GM19240 (cell line): ENCODE data around the gene POMGNT2.
"Not testable (repeated sequence)": the region's sequence is repeated elsewhere in the genome, so short reads cannot be mapped to it uniquely, and the experiment has no call there.

ENCODE experiments used
- DNase-seq: peaks from one replicate; pipeline ENCODE4 v3.0.0; 2011; ENCODE audit warnings: low spot score; ENCODE audit not compliant: insufficient read length

POMGNT2 gene

GRCh38 chr3:43075904-43076661 lies 29.8 kb downstream of the POMGNT2 start:
- no peak for DNase-seq

- no peak for DNase-seq
Observed at GRCh38 chr3:43074901-43075689, 30.8 kb downstream of the POMGNT2 start.

DNA sequence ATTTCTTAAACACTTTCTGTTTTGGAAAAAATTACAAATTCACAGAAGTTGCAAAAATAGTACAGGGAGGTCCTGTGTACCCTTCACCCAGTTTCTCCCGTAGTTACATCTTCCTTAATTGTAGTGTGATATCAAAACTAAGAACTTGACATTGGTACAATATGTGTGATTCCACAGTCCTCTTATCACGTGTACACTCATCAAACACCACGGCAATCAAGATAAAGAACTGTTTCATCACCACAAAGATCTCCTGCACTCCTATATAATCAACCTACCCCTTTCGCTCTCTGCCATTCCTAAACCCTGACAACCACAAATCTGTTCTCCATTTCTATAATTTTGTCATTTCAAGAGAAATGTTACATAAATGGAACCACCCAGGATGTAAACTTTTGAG lies 31.4 kb downstream of the POMGNT2 start:
- DNase-seq, result no peak

- DNase-seq, result no peak
Observed at GRCh38 chr3:43073836-43074220, 32.1 kb downstream of the POMGNT2 start.

- DNase-seq, result no peak
Observed at GRCh38 chr3:43073116-43073835, 32.6 kb downstream of the POMGNT2 start.

GRCh38 chr3:43072361-43072760 lies 33.5 kb downstream of the POMGNT2 start:
- no peak for DNase-seq

- peak; percentile 10 for DNase-seq
Observed at GRCh38 chr3:43071313-43071893, 34.5 kb downstream of the POMGNT2 start.

DNA sequence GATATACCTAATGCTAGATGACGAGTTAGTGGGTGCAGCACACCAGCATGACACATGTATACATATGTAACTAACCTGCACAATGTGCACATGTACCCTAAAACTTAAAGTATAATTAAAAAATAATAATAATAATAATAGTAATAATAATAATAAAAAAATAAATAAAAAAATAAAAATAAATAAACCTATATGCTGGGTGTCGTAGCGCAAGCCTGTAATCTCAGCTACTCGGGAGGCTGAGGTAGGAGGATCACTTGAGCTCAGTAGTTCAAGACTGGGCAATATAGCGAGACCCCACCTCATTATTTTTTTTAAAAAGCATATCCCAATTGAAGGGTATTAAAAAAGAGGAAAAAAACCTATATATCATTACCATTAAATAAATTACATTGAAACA lies 35.2 kb downstream of the POMGNT2 start:
- DNase-seq, result not testable (repeated sequence)

- no peak for DNase-seq
Observed at GRCh38 chr3:43063114-43063513, 42.8 kb downstream of the POMGNT2 start.

- DNase-seq, result no peak
Observed at GRCh38 chr3:43062564-43063040, 43.3 kb downstream of the POMGNT2 start.

DNA sequence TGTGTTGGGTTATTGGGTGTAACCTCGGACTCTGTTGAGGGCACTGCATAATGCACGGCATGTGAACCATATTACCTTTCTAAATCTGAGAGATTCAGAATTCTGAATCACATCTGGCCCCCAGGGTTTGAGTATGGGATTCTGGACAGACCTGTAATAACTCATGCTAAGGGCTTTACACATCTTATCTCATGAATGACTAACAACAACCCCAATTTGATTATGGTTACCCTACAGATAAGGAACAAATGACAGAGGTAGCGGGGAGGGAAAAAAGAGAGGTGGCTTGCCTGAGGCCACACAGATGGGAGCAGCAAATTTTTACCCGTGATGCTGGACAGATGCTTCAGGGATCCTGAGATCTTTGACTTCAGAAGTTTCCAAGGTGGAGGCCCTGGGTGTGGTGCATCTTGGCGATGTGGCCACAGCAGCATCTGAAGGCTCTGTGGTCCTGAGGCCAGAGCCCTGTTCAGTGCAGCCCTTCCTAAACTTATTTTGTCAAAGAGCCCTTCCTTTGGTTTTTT lies 43.8 kb downstream of the POMGNT2 start:
- no peak for DNase-seq

DNA sequence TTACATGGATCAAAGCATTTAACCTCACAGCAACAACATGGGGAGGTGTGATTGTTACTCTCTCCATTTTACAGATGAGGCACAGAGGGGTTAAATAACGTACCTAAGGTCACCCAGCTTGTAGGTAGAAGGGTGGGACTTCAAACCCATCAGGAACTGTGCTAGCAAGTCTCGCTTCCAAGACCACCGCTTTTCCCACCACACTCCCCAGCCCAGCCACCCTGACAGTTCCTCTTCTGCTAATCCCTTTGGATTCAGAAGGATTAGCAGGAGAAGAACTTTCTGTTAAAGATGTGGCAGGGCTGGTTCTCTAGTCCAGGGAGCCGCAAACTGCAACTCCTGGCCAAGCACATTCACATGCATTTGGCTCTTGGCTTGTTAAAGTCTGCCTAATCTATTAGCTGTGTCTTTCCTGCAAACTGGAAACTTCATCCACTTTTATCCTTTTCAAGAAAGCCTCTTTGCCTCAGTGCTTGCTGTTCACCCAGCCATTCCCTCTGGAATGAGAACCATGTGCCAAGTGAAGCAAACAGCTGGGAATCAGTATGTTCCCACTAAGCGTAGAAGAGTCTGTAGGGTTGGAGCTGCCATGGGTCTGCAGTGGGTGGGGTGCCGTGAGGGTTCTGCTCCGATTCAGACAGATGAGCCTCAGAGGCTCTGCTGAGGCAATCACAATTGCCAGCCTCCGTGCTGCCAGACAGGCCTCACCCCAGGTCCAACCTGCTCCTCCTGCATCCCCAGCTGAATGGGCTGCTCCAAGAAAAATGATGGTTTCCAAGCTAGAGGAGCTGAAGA lies 44.6 kb downstream of the POMGNT2 start:
- no peak for DNase-seq

- no peak for DNase-seq
Observed at GRCh38 chr3:43059456-43059855, 46.4 kb downstream of the POMGNT2 start.

DNA sequence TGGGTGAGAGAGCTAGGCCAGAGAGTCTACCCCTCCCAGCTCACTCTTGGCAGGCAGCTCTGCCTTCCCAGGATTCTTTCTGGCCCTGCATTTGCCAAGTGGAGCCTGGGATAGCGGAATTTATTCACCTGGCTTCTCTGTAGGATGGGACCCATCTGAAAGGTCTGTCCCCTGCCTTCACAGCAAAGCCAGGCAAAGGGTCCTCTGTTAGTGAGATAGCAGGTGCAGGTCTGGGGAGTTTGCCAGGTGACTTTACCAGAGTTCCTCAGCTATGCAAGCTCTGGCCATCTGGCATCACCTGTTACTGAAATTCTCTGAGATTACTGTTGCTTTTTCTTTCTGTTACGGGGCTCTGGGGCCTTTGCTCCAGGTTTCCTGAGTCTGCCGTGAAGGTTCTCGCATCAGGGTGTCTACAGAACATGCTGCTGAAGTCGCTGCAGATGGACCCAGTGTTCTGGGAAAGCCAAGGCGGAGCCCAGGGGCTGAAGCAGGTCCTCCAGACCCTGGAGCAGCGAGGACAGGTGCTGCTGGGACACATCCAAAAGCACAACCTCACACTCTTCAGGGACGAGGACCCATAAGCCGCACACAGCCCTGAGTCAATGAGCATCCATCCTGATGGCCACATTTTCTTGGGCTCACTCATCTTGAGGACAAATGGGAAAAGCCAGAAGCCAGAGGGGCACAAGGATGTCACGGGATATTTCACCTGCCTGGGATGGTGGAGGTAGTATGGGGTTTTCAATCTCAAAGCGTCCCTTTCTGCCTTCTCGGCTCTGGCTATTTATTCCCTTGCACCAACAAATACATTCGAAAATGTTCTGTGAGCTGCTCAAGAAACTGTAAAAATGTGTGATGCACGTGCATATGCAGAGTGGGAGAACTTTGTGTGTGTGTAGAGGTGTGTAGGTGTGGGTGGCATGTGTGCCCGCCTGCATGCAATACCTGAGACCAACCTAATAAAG lies 49.8 kb downstream of the POMGNT2 start:
- DNase-seq, result no peak

GRCh38 chr3:43055393-43055792 lies 50.5 kb downstream of the POMGNT2 start:
- DNase-seq, result no peak

GRCh38 chr3:43054754-43055153 lies 51.1 kb downstream of the POMGNT2 start:
- DNase-seq, result no peak

GRCh38 chr3:43053291-43053690 lies 52.6 kb downstream of the POMGNT2 start:
- DNase-seq, result no peak

DNA sequence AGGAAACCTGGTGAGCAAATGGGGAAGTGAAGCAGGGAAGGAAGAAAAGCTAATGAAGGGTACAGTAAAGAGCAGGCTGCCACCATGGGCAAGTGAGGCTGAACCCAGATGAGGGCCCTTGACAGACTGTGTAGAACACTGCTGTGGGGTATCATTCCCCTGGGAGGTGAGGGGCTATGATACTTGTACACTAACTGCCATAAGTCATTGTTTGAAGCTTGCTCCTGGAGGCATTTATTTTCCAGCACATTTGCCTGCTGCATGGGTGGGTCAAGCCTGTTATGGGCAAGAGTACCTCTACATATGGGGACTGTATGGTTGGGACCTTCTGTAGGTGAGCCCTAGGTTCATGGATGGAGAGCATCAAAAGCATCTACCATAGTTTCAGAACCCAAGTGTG lies 57.4 kb downstream of the POMGNT2 start:
- DNase-seq, result no peak

GRCh38 chr3:43046583-43046982 lies 59.3 kb downstream of the POMGNT2 start:
- no peak for DNase-seq
